ENCODE measurements around the gene LSAMP.

DNA sequence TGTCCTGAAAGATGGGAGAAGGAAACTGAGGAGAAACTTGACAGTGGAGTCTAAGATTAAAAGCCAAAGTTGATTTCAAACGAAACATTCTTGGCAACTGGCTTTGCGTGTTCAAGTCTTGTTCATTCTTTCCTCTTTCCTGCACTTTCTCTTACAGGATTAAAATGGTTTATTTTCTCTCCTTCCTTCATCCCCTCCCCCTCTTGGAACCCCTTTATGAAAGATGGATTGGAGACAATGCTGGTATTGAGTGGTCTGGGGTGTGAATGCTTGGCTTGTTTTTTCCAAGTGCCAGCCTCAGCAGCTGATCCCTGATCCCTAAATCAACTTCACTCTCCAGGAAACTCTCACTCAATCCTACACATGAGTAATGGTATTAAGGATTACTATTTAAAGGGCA, 703 bp upstream of the LSAMP start:
- TF ChIP-seq CTCF (IDR thresholded peaks at IDR 0.05) (no peak), POLR2A (IDR thresholded peaks at IDR 0.05) (no peak)
